Chondrocyte (in vitro differentiated cells): Measurements from ENCODE around the gene CHAT. TPM values are rescaled to one million over a fixed set of nuclear protein-coding genes. Genes with fewer than 3 reads are reported as not detected.
A peak's percentile ranks its signal among the peaks of the same experiment; 100 is the strongest.

Experiments used
- DNase-seq: peaks from one replicate; pipeline ENCODE4 v3.0.0; 2021; ENCODE audit warnings: mixed read lengths, low spot score
- H3K27ac Mint-ChIP-seq: one replicate; pipeline ENCODE4 v1.8.0; 2021; ENCODE audit warnings: mild to moderate bottlenecking, moderate library complexity, mixed read lengths; ENCODE audit not compliant: unreplicated experiment
- H3K27me3 Mint-ChIP-seq: 2 replicates; pipeline ENCODE4 v1.8.0; 2021; ENCODE audit warnings: low read depth, mixed read lengths
- H3K36me3 Mint-ChIP-seq: 2 replicates; pipeline ENCODE4 v1.8.0; 2021; ENCODE audit warnings: low read depth, mixed read lengths
- H3K4me1 Mint-ChIP-seq: 2 replicates; pipeline ENCODE4 v1.8.0; 2021; ENCODE audit warnings: low read depth, mild to moderate bottlenecking, mixed read lengths
- H3K4me3 Mint-ChIP-seq: one replicate; pipeline ENCODE4 v1.8.0; 2021; ENCODE audit warnings: mild to moderate bottlenecking, moderate library complexity, mixed read lengths; ENCODE audit not compliant: unreplicated experiment
- H3K9me3 Mint-ChIP-seq: 2 replicates; pipeline ENCODE4 v1.8.0; 2021; ENCODE audit warnings: low read depth, mixed read lengths
- CTCF ChIP-seq: fragments of 200-600 bp; sonication (generic); IDR thresholded peaks from 2 replicates; pipeline ENCODE4 v1.5.0; 2021; ENCODE audit warnings: antibody characterized with exemption, mild to moderate bottlenecking, moderate library complexity
- total RNA-seq: library from RNA; stranded (reverse); gene quantifications from 3 replicates; pipeline ENCODE4 v1.2.1, GENCODE V29; 2021

The CHAT gene
- total RNA-seq, 1 donor from 2014 or later: not detected

GRCh38 chr10:49647554-49647953, 33.7 kb downstream of the CHAT start:
- H3K27me3 Mint-ChIP-seq: peaks cover 41% of the 10 kb centered on the region
- no peaks in the 10 kb centered on the region for H3K9me3 Mint-ChIP-seq

GRCh38 chr10:49647985-49648795, 34.4 kb downstream of the CHAT start:
- H3K9me3 Mint-ChIP-seq: no peaks in the 10 kb centered on the region
- H3K27me3 Mint-ChIP-seq: peaks cover 47% of the 10 kb centered on the region
- no peaks in the 10 kb centered on the region for H3K36me3 Mint-ChIP-seq
- no peaks in the 10 kb centered on the region for H3K4me1 Mint-ChIP-seq
- H3K27ac Mint-ChIP-seq: no peak overlapping the region
- no peak for TF ChIP-seq CTCF
- H3K4me3 Mint-ChIP-seq: no peak overlapping the region
- DNase-seq: peak; percentile 72

More at GRCh38 chr10:49647554-49647953, 33.7 kb downstream of the CHAT start:
- no peak for TF ChIP-seq CTCF
- no peak overlapping the region for H3K4me3 Mint-ChIP-seq
- H3K36me3 Mint-ChIP-seq: no peaks in the 10 kb centered on the region
- H3K4me1 Mint-ChIP-seq: no peaks in the 10 kb centered on the region
- DNase-seq: peak; percentile 19
- no peak overlapping the region for H3K27ac Mint-ChIP-seq

GRCh38 chr10:49649294-49649693, 35.5 kb downstream of the CHAT start:
- H3K36me3 Mint-ChIP-seq: no peaks in the 10 kb centered on the region
- no peak overlapping the region for H3K27ac Mint-ChIP-seq
- no peaks in the 10 kb centered on the region for H3K9me3 Mint-ChIP-seq
- no peaks in the 10 kb centered on the region for H3K4me1 Mint-ChIP-seq
- H3K4me3 Mint-ChIP-seq: no peak overlapping the region
- H3K27me3 Mint-ChIP-seq: peaks cover 45% of the 10 kb centered on the region
- TF ChIP-seq CTCF: no peak
- peak; percentile 34 for DNase-seq

- Mint-ChIP-seq H3K27me3 (peaks cover 39% of the 10 kb centered on the region), H3K9me3 (no peaks in the 10 kb centered on the region), H3K4me1 (no peaks in the 10 kb centered on the region), H3K4me3 (no peak overlapping the region), H3K36me3 (no peaks in the 10 kb centered on the region), H3K27ac (no peak overlapping the region)
- no peak for DNase-seq
- TF ChIP-seq CTCF: no peak
These were observed 36.3 kb downstream of the CHAT start for GRCh38 chr10:49649936-49650723.

- H3K4me1 Mint-ChIP-seq: no peaks in the 10 kb centered on the region
- H3K4me3 Mint-ChIP-seq: no peak overlapping the region
- H3K36me3 Mint-ChIP-seq: no peaks in the 10 kb centered on the region
- no peak overlapping the region for H3K27ac Mint-ChIP-seq
- TF ChIP-seq CTCF: no peak
- DNase-seq: peak; percentile 75
- no peaks in the 10 kb centered on the region for H3K9me3 Mint-ChIP-seq
- H3K27me3 Mint-ChIP-seq: peaks cover 35% of the 10 kb centered on the region
These were observed 36.8 kb downstream of the CHAT start for GRCh38 chr10:49650724-49651034.
